RWPE1 (cell line): ENCODE results near the gene SYT8.

Source experiments
- CTCF ChIA-PET: fragments of 350-600 bp; sonication (Branson Sonifier 250); formaldehyde crosslinking; extraction: SDS; loops from one replicate; lab custom pipeline; 2021; lab: Yijun Ruan, JAX
- POLR2A ChIA-PET: fragments of 400-600 bp; formaldehyde crosslinking; extraction: SDS; loops from one replicate; lab custom pipeline; 2020; ENCODE audit warnings: antibody characterized with exemption; ENCODE audit not compliant: low non-redundant PET; lab: Yijun Ruan, JAX
- DNase-seq: peaks from one replicate; pipeline ENCODE4 v3.0.0; 2012; ENCODE audit warnings: low spot score
- H3K27ac ChIP-seq: fragments of 450-650 bp; 2 replicates; pipeline ENCODE4 v1.5.1; 2017
- TF ChIP-seq, protein P1 (sequence below): fragments of 450-650 bp; conservative IDR thresholded peaks from 2 replicates; pipeline ENCODE4 v1.5.1; 2017; ENCODE audit warnings: low read depth, mild to moderate bottlenecking

The SYT8 gene, protein sequence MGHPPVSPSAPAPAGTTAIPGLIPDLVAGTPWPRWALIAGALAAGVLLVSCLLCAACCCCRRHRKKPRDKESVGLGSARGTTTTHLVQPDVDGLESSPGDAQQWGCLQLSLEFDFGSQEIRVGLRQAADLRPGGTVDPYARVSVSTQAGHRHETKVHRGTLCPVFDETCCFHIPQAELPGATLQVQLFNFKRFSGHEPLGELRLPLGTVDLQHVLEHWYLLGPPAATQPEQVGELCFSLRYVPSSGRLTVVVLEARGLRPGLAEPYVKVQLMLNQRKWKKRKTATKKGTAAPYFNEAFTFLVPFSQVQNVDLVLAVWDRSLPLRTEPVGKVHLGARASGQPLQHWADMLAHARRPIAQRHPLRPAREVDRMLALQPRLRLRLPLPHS

DNA sequence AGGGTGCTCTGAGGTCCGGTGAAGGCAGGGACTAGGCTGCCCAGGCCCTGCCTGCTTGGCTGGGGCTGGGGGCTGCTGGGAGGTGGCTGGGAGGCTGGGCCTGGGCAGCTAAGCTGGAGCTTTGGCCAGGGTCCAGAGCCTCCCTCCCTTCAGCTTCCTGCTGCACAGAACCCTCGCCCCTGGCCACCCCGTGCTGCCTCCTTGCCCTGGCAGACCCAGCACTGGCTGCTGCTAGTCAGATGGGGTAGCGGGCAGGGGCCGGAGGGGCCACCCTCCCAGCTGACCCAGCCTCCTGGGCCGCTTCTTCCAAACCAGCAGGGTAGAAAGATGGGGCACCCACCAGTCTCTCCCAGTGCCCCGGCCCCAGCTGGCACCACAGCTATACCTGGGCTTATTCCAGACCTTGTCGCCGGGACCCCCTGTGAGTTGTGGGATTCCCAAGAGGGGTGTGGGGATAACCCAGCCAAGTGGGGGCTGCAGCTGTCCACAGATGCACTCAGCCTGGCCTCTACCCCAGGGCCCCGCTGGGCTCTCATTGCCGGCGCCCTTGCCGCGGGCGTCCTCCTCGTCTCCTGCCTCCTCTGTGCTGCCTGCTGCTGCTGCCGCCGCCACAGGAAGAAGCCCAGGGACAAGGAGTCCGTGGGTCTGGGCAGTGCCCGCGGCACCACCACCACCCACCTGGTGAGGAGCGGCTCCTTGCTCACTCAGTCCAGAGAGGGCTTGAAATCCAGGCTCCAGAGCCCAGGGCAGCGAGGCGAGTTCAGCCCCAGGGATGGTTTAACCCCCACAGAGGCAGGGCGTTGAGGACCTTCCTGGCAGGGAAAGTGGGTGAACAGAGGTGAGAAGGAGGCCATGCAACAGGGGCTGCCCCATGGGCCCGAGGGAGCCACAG is at the start of gene SYT8:
Gene SYT8 (plus strand): TSS at position 212 of the 892 bp plus-strand sequence. CDS start 116 bp downstream, at position 328.
- peak within 1 kb of the TSS; percentile 97 for H3K27ac ChIP-seq
- POLR2A ChIA-PET: interaction anchor here (0.8 kb wide), 1 partner anchor 72 kb away, joined by 3 read pairs; no protein-coding TSS in a partner anchor
- TF ChIP-seq, protein P1, sequence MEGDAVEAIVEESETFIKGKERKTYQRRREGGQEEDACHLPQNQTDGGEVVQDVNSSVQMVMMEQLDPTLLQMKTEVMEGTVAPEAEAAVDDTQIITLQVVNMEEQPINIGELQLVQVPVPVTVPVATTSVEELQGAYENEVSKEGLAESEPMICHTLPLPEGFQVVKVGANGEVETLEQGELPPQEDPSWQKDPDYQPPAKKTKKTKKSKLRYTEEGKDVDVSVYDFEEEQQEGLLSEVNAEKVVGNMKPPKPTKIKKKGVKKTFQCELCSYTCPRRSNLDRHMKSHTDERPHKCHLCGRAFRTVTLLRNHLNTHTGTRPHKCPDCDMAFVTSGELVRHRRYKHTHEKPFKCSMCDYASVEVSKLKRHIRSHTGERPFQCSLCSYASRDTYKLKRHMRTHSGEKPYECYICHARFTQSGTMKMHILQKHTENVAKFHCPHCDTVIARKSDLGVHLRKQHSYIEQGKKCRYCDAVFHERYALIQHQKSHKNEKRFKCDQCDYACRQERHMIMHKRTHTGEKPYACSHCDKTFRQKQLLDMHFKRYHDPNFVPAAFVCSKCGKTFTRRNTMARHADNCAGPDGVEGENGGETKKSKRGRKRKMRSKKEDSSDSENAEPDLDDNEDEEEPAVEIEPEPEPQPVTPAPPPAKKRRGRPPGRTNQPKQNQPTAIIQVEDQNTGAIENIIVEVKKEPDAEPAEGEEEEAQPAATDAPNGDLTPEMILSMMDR: no peak

DNA sequence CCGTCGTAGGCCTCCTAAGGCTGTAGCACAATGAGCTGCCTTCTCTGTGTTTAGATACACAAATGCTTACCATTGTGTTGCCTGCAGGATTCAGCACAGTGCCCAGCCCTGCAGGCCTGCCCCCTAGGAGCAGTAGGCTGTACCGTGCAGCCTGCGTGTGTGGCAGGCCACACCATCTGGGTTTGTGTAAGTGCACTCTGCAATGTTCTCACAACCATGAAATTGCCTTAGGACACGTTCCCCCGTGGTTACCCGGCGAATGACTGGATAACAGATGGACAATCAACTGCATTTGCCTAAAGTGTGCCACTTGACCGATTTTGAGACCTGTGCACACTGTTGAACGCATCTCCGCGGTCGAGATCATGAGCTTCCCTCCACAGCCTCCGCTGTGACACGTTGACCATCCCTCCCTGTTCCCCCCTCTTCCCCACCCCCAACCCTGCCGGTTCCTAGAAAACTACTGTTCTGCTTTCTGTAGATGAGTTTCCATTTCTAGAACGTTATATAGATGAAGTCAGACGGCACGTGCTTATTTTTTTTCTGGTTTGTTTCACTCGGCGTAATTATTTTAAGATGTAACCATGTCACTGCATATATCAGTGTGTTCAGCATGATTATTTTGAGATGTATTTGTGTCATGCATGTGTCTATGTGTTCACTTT is 48.9 kb upstream of the SYT8 start:
- ChIA-PET CTCF (no interaction called here), POLR2A (no interaction called here)

More for the DNA sequence above, at the start of gene SYT8:
- no peak for DNase-seq
- CTCF ChIA-PET: interaction anchor here (1.1 to 6.0 kb wide), 9 partner anchors 42 to 203 kb away, joined by 3 to 85 read pairs (median 8); no protein-coding TSS in a partner anchor

DNA sequence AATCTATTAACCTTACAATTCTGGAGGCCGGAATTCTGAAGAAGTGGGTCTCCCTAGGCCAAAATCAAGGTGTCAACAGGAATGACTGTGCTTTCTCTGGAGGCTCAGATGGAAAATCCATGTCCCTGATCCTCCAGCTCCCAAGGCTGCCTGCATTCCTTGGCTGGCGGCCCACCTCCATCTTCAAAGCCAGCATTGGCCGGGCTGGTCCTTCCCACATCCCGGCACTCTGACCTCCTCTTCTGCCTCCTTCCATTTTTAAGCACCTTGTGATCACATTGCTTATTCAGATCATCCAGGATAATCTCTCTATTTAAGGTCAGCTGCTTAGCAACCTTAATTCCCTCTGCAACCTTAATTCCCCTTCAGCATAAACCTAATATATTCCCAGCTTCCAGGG is 48.3 kb upstream of the SYT8 start:
- no peak for DNase-seq
- ChIA-PET CTCF (no interaction called here), POLR2A (no interaction called here)
- H3K27ac ChIP-seq: no peak overlapping the region
- TF ChIP-seq, protein P1: no peak

More for the DNA sequence above, 48.9 kb upstream of the SYT8 start:
- DNase-seq: no peak
- TF ChIP-seq, protein P1: no peak
- no peak overlapping the region for H3K27ac ChIP-seq

DNA sequence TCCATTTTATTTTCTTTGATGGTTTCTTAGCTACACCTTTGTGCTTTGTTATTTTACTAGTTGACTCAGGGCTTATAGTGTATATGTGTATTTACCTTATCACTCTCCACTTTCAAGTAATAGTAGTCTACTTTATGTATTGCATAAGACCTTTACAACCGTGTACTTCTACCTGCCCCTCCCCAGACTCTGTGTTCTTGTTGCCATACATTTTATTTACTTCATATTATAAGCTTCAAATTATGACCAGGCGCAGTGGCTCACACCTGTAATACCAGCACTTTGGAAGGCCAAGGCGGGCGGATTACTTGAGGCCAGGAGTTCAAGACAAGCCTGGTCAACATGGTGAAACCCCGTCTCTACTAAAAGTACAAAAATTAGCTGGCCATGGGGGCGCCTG is 42.9 kb upstream of the SYT8 start:
- ChIA-PET CTCF (no interaction called here), POLR2A (no interaction called here)
- TF ChIP-seq, protein P1: no peak
- no peak overlapping the region for H3K27ac ChIP-seq
- no peak for DNase-seq

DNA sequence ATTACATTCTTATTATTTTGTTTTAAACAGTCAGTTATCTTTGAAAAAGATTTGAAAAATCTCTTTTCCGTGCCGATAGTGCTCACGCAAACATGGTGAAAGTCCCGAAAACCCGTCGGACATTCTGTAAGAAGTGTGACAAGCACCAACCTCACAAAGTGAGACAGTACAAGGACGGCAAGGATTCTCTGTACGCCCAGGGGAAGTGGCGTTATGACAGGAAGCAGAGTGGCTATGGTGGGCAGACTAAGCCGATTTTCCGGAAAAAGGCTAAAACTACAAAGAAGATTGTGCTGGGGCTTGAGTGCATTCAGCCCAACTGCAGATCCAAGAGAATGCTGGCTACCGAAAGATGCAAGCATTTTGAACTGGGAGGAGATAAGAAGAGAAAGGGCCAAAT is 42.3 kb upstream of the SYT8 start:
- no peak overlapping the region for H3K27ac ChIP-seq
- CTCF ChIA-PET: no interaction called here
- POLR2A ChIA-PET: no interaction called here
- no peak for DNase-seq
- TF ChIP-seq, protein P1: no peak

DNA sequence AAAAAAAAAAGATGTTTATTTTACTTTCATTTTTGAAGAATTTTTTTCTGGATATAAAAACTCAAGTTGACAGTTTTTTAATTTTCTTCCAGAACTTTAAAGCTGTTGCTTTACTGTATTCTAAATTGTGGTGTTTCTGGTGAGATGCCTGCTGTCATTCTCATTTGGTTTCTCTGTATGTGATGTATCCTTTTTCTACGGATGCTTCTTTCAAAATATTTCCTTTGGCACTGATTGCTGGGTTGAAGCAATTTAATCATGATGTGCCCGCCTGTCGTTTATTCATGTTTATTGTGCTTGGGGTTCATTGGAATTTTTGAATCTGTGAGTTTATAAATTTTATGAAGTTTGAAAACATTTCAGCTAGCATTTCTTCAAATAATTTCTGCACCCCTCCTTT is 41.7 kb upstream of the SYT8 start:
- POLR2A ChIA-PET: no interaction called here
- DNase-seq: no peak

More for the DNA sequence above, 41.7 kb upstream of the SYT8 start:
- TF ChIP-seq, protein P1: no peak
- no peak overlapping the region for H3K27ac ChIP-seq
- CTCF ChIA-PET: interaction anchor here (0.7 to 1.0 kb wide), 2 partner anchors 34 to 198 kb away, joined by 3 to 5 read pairs; no protein-coding TSS in a partner anchor
